SU-DHL-6 (cell line): ENCODE measurements around the gene SYT8.

Experiments used
- H2AFZ ChIP-seq: fragments of 200-600 bp; sonication (generic); 2 replicates; pipeline ENCODE4 v1.6.1; 2014; ENCODE audit warnings: low read depth, mild to moderate bottlenecking, moderate library complexity, mixed read lengths, antibody characterized with exemption, low read length; ENCODE audit not compliant: severe bottlenecking
- H3F3A ChIP-seq: fragments of 200-600 bp; shearing (Covaris generic); 2 replicates; pipeline ENCODE4 v1.6.0; 2016; ENCODE audit warnings: antibody characterized with exemption, mild to moderate bottlenecking; ENCODE audit not compliant: insufficient read depth
- H3K27ac ChIP-seq: fragments of 200-600 bp; sonication (generic); 2 replicates; pipeline ENCODE4 v1.5.1; 2016; ENCODE audit warnings: low read depth, mild to moderate bottlenecking, low read length, moderate library complexity, mixed read lengths
- H3K27me3 ChIP-seq: fragments of 200-600 bp; sonication (generic), shearing (Covaris generic); 2 replicates; pipeline ENCODE4 v1.6.0; 2014; ENCODE audit warnings: mild to moderate bottlenecking, low read length
- H3K36me3 ChIP-seq: fragments of 200-600 bp; sonication (generic); 2 replicates; pipeline ENCODE4 v1.6.1; 2014; ENCODE audit warnings: mild to moderate bottlenecking, low read length, mixed read lengths
- H3K4me2 ChIP-seq: fragments of 300-600, 200-600 bp; shearing (Covaris generic), sonication (generic); 2 replicates; pipeline ENCODE4 v1.6.0; 2014; ENCODE audit warnings: low read length, low read depth, mild to moderate bottlenecking; ENCODE audit not compliant: poor library complexity, severe bottlenecking
- H3K4me3 ChIP-seq: fragments of 200-600 bp; sonication (generic); 2 replicates; pipeline ENCODE4 v1.5.1; 2014; ENCODE audit warnings: antibody characterized with exemption, low read length, mild to moderate bottlenecking, mixed read lengths; ENCODE audit not compliant: insufficient read depth, poor library complexity, severe bottlenecking
- H3K79me2 ChIP-seq: fragments of 200-600 bp; sonication (generic); 2 replicates; pipeline ENCODE4 v1.6.1; 2014; ENCODE audit warnings: mild to moderate bottlenecking, low read length, moderate library complexity; ENCODE audit not compliant: insufficient read depth
- H3K9ac ChIP-seq: fragments of 200-600 bp; sonication (generic); 2 replicates; pipeline ENCODE4 v1.7.0; 2014; ENCODE audit warnings: mild to moderate bottlenecking, low read length
- H3K9me2 ChIP-seq: fragments of 200-600 bp; sonication (generic); replicated peaks from 2 replicates; pipeline ENCODE4 v1.6.1; 2014; ENCODE audit warnings: low read length; ENCODE audit not compliant: insufficient read depth
- H3K9me3 ChIP-seq: fragments of 200-600 bp; sonication (generic); 2 replicates; pipeline ENCODE4 v1.6.1; 2014; ENCODE audit warnings: low read length, mixed read lengths; ENCODE audit not compliant: insufficient read depth
- H4K20me1 ChIP-seq: fragments of 200-600 bp; sonication (generic); 2 replicates; pipeline ENCODE4 v1.6.1; 2014; ENCODE audit warnings: low read depth, mild to moderate bottlenecking, antibody characterized with exemption, low read length, moderate library complexity, mixed read lengths
- EZH2phosphoT487 ChIP-seq: fragments of 200-600 bp; sonication (generic), shearing (Covaris generic); conservative IDR thresholded peaks from 2 replicates; pipeline ENCODE4 v1.6.1; 2018; ENCODE audit warnings: mild to moderate bottlenecking, antibody characterized with exemption, low read length, moderate library complexity, mixed read lengths
- TF ChIP-seq, protein P1 (sequence below): fragments of 200-600 bp; sonication (generic); IDR thresholded peaks from one replicate; pipeline ENCODE4 v1.5.1; 2017; ENCODE audit warnings: antibody characterized with exemption, mild to moderate bottlenecking, low read length, moderate library complexity; ENCODE audit not compliant: insufficient read depth, poor library complexity, severe bottlenecking

Gene SYT8

DNA sequence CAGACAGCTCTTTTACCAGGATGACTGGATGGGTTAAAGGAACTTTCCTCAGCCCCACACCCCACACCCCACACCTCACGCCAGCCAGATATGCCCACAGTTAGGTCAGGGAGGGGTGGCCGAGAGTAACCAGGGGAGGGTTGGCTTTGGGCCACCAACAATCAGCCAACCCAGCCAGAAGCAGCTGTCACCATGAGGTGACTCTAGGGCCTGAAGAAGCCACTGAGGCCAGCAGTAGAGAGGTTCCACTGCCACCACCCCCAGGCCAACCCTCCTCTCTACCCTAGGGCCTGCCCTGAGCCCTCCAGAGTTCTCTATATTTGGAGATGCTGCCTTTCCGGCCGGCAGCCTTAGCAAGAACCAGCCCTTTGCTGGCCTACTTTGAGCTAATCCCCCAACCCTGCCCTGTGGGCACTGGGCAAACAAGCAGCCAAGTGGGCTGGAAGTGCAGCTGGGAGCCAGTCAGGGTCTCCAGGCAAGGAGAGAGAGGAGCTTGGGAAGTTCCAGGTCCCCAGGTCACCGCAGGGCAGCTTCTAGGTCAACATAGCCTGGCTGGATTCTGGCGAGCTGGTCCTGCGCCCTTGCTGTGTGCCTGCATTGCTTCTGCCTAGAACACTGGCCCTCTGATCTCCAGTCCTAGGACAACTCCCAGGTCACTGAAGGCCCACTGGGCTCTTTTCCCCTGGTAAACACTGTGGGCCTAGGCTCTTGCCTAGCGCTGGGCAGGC is 12.0 kb upstream of the SYT8 start:
- no peak overlapping the region for H2AFZ ChIP-seq
- no peaks in the 10 kb centered on the region for H3K79me2 ChIP-seq
- no peak overlapping the region for H3K4me2 ChIP-seq
- no peaks in the 10 kb centered on the region for H3F3A ChIP-seq
- no peaks in the 10 kb centered on the region for H3K27me3 ChIP-seq
- H3K36me3 ChIP-seq, result no peaks in the 10 kb centered on the region
- no peak overlapping the region for H3K27ac ChIP-seq
- no peak overlapping the region for H3K9ac ChIP-seq
- H3K9me3 ChIP-seq, result no peaks in the 10 kb centered on the region
- TF ChIP-seq, protein P1, sequence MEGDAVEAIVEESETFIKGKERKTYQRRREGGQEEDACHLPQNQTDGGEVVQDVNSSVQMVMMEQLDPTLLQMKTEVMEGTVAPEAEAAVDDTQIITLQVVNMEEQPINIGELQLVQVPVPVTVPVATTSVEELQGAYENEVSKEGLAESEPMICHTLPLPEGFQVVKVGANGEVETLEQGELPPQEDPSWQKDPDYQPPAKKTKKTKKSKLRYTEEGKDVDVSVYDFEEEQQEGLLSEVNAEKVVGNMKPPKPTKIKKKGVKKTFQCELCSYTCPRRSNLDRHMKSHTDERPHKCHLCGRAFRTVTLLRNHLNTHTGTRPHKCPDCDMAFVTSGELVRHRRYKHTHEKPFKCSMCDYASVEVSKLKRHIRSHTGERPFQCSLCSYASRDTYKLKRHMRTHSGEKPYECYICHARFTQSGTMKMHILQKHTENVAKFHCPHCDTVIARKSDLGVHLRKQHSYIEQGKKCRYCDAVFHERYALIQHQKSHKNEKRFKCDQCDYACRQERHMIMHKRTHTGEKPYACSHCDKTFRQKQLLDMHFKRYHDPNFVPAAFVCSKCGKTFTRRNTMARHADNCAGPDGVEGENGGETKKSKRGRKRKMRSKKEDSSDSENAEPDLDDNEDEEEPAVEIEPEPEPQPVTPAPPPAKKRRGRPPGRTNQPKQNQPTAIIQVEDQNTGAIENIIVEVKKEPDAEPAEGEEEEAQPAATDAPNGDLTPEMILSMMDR, result no peak
- TF ChIP-seq EZH2phosphoT487, result no peak
- H3K4me3 ChIP-seq, result no peak overlapping the region
- no peaks in the 10 kb centered on the region for H3K9me2 ChIP-seq
- no peaks in the 10 kb centered on the region for H4K20me1 ChIP-seq

DNA sequence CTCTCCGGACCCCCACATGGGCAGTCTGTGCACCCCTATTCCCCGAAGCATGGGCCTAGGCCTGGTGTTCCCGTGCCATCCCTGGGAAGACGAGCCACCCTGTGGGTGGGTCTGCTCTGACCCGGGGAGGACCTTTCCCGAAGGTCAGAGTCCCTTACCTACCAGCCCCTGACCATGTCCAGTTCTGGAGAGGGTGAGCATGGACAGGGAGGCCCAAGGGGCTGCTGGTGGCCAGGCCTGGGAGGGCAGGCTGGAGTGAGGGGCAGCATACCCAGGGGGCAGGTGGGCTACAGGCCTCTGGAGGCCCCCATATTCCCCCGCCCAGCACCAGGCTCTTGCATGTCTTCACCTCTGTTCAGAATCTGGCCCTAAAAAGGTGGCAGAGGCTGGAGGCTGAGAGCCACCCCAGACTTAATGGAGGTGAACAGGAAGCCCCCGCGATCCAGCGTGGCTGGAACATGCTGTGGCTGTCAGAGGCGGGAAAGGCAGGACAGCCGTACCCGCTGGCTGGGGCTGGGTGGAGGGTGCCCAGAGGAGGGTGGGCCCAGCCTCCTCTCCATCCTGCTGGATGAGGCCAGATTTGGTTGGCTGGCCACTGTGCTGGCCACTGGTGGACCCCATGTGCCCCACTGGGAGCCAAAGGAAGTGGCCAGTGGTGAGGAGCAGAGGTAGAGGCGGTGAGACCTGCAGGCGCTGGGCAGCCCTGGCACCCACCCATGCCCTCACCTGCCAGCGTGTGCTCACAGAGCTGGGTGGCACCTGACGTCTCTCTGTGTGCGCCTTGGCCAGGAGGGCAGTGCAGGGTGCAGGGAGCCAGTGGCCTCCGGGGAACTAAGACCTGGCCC is 11.2 kb upstream of the SYT8 start:
- no peak overlapping the region for H3K4me3 ChIP-seq
- no peak overlapping the region for H3K9ac ChIP-seq
- no peaks in the 10 kb centered on the region for H3K27me3 ChIP-seq
- no peaks in the 10 kb centered on the region for H3K36me3 ChIP-seq
- H3F3A ChIP-seq, result no peaks in the 10 kb centered on the region
- no peaks in the 10 kb centered on the region for H3K79me2 ChIP-seq
- no peaks in the 10 kb centered on the region for H4K20me1 ChIP-seq
- H3K4me2 ChIP-seq, result no peak overlapping the region
- no peaks in the 10 kb centered on the region for H3K9me2 ChIP-seq
- H2AFZ ChIP-seq, result no peak overlapping the region
- TF ChIP-seq, protein P1, result no peak
- TF ChIP-seq EZH2phosphoT487, result no peak
- H3K27ac ChIP-seq, result no peak overlapping the region
- H3K9me3 ChIP-seq, result no peaks in the 10 kb centered on the region

DNA sequence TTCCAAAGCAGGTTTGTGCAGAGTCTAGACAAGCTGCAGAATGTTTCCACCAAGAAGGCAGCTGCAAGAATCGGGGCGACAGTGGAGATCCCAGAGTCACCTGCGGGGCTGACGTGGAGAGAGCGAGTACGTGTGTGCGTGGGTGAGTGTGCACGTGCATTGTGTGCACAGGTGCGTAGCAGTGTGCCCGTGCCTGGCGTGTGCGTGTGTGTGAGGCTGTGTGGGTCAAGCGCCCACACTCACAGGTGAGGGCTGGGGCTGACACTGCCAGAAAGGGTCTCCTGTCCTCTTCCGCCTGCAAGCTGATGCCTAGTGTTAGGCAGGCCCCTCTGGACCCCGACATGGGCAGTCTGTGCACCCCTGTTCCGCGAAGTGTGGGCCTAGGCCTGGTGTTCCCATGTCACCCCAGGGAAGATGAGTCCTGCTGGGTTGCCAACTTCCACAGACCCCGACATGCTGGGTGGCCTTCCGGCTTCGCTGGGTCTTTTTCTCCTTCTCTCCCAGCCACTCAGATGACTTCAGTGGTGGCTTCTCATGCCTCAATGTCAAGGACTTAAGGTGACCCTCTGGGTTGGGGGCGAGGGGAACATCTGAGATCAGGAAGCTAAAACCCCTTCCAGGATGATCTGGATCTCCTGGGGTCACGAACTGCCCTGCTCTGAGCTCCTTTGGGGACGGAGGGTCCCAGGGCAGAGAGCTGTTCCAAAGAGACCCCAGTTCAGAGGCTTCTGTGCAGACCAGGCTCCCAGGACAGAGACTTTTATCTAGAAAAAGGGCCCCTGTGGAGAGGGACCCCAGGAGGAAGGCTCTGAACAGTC is 10.4 kb upstream of the SYT8 start:
- H3F3A ChIP-seq, result no peaks in the 10 kb centered on the region
- TF ChIP-seq, protein P1, result no peak
- no peak for TF ChIP-seq EZH2phosphoT487
- H3K9me3 ChIP-seq, result no peaks in the 10 kb centered on the region
- no peaks in the 10 kb centered on the region for H3K36me3 ChIP-seq
- H3K4me2 ChIP-seq, result no peak overlapping the region
- no peaks in the 10 kb centered on the region for H4K20me1 ChIP-seq
- H3K27ac ChIP-seq, result no peak overlapping the region
- H3K9ac ChIP-seq, result no peak overlapping the region
- H2AFZ ChIP-seq, result no peak overlapping the region
- H3K79me2 ChIP-seq, result no peaks in the 10 kb centered on the region
- no peaks in the 10 kb centered on the region for H3K9me2 ChIP-seq
- no peak overlapping the region for H3K4me3 ChIP-seq
- no peaks in the 10 kb centered on the region for H3K27me3 ChIP-seq
